ENCODE results near the gene CHM.
A peak's percentile ranks its signal among the peaks of the same experiment; 100 is the strongest.
"Not testable (repeated sequence)": the region's sequence is repeated elsewhere in the genome, so short reads cannot be mapped to it uniquely, and the experiment has no call there.

The CHM gene

GRCh38 chrX:85977218-85977617, 70.1 kb downstream of the CHM start:
- H3K27ac ChIP-seq = no peak overlapping the region
- H3K36me3 ChIP-seq (replicated peaks) = no peaks in the 10 kb centered on the region
- in situ Hi-C loops (cut with HindIII; ENCODE audit: low pct_ligation_motif_present, low sequenced_read_pairs) = no loop called here
- TF ChIP-seq, protein P1, sequence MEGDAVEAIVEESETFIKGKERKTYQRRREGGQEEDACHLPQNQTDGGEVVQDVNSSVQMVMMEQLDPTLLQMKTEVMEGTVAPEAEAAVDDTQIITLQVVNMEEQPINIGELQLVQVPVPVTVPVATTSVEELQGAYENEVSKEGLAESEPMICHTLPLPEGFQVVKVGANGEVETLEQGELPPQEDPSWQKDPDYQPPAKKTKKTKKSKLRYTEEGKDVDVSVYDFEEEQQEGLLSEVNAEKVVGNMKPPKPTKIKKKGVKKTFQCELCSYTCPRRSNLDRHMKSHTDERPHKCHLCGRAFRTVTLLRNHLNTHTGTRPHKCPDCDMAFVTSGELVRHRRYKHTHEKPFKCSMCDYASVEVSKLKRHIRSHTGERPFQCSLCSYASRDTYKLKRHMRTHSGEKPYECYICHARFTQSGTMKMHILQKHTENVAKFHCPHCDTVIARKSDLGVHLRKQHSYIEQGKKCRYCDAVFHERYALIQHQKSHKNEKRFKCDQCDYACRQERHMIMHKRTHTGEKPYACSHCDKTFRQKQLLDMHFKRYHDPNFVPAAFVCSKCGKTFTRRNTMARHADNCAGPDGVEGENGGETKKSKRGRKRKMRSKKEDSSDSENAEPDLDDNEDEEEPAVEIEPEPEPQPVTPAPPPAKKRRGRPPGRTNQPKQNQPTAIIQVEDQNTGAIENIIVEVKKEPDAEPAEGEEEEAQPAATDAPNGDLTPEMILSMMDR (IDR thresholded peaks at IDR 0.05; ENCODE audit: low read depth, low read length, missing control alignments) = no peak
- no peaks in the 10 kb centered on the region for H3K27me3 ChIP-seq (replicated peaks)
- DNase-seq = no peak
- no peak overlapping the region for H3K4me3 ChIP-seq (ENCODE audit: low read depth, low read length)

DNA sequence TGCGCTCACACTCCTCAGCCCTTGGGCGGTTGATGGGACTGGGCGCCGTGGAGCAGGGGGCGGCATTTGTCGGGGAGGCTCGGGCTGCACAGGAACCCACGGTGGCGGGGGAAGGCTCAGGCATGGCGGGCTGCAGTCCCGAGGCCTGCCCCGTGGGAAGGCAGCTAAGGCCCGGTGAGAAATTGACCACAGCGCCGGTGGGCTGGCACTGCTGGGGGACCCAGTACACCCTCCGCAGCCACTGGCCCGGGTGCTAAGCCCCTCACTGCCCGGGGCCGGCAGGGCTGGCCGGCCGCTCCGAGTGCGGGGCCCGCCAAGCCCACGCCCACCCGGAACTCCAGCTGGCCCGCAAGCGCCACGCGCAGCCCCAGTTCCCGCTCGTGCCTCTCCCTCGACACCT, 75.0 kb downstream of the CHM start:
- in situ Hi-C loops (cut with HindIII; ENCODE audit: low pct_ligation_motif_present, low sequenced_read_pairs); H3K27me3 ChIP-seq (replicated peaks); DNase-seq: not testable (repeated sequence)

DNA sequence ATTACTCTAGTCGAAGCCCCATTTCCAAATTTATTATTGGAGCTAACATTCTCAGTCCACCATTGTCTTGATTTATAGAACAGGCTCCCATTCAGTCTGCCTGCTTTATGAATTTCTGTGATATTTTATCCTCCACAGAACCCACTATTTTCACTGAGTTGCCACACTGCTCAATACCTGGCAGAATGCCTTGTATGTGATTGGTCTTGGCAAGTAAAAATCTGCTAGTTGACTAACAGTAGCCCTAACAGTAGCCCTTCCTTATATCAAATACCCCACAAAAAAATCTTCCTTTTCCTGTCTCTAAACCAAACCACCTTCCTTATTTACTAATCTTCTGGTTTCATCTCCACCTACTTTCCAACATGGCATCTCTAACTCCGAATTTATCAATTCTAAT, 82.6 kb downstream of the CHM start:
- H3K36me3 ChIP-seq (replicated peaks) = no peaks in the 10 kb centered on the region
- no peaks in the 10 kb centered on the region for H3K27me3 ChIP-seq (replicated peaks)
- no peak overlapping the region for H3K27ac ChIP-seq
- no peak overlapping the region for H3K4me3 ChIP-seq (ENCODE audit: low read depth, low read length)
- TF ChIP-seq, protein P1 (IDR thresholded peaks at IDR 0.05; ENCODE audit: low read depth, low read length, missing control alignments) = no peak
- DNase-seq = no peak
- in situ Hi-C loops (cut with HindIII; ENCODE audit: low pct_ligation_motif_present, low sequenced_read_pairs) = no loop called here

More for the DNA sequence above, 75.0 kb downstream of the CHM start:
- H3K27ac ChIP-seq; H3K4me3 ChIP-seq (ENCODE audit: low read depth, low read length); H3K36me3 ChIP-seq (replicated peaks): not testable (repeated sequence)

DNA sequence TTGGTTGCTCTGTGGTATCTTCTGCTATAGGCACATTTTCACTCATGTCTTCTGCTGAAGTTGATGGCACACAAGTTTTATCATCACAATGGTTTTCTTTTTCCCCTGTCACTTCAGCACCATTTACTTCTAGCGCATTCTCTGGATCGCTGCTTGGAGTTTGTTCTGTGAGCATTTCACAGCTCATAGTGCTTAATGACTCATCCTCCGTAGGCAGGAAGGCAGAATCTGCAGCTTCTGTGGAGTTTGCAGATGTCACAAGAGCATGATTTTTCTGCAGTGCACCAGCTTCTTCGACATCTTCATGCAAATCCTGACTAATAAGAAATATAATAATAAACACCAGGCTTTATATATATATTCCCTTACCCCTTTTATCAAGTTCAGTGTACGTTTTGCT, 83.6 kb downstream of the CHM start:
- TF ChIP-seq, protein P1 (IDR thresholded peaks at IDR 0.05; ENCODE audit: low read depth, low read length, missing control alignments) = no peak
- in situ Hi-C loops (cut with HindIII; ENCODE audit: low pct_ligation_motif_present, low sequenced_read_pairs) = no loop called here
- no peaks in the 10 kb centered on the region for H3K36me3 ChIP-seq (replicated peaks)
- H3K4me3 ChIP-seq (ENCODE audit: low read depth, low read length) = no peak overlapping the region
- no peaks in the 10 kb centered on the region for H3K27me3 ChIP-seq (replicated peaks)
- no peak overlapping the region for H3K27ac ChIP-seq
- DNase-seq = peak; percentile 65

DNA sequence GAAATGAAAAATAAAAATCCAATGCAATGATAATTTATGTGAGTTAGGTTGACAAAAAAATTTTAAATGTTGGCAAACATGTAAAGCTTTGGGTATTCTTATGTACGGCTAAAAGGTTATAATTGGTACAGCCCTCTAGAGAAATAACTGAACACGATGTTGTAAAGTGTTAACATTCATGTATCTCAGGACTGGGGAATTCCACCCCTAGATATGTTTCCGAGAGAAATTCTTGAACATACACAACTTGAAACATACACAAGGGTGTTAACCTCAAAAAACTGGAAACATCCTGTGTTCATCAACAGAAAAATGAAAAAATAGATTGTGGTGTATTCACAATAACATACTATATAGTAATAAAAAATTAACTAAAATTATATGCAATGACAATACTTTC, 91.8 kb downstream of the CHM start:
- TF ChIP-seq, protein P1 (IDR thresholded peaks at IDR 0.05; ENCODE audit: low read depth, low read length, missing control alignments) = no peak
- Histone ChIP-seq H3K36me3 (replicated peaks) (no peaks in the 10 kb centered on the region), H3K4me3 (ENCODE audit: low read depth, low read length) (no peak overlapping the region), H3K27me3 (replicated peaks) (no peaks in the 10 kb centered on the region), H3K27ac (no peak overlapping the region)
- no peak for DNase-seq
- in situ Hi-C loops (cut with HindIII; ENCODE audit: low pct_ligation_motif_present, low sequenced_read_pairs) = no loop called here

DNA sequence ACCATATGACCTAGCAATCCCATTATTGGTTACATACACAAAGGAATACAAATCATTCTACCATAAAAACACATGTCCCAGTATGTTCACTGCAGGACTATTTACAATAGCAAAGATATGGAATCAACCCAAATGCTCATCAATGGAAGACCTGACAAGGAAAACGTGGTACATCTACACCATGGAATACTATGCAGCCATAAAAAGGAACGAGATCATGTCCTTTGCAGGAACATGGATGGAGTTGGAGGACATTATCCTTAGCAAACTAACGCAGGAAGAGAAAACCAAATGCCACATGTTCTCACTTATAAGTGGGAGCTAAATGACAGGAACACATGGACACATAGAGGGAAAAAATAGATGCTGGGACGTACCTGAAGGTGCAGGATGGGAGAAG, 102.6 kb downstream of the CHM start:
- H3K4me3 ChIP-seq (ENCODE audit: low read depth, low read length); DNase-seq; H3K27me3 ChIP-seq (replicated peaks); H3K27ac ChIP-seq; H3K36me3 ChIP-seq (replicated peaks); in situ Hi-C loops (cut with HindIII; ENCODE audit: low pct_ligation_motif_present, low sequenced_read_pairs): not testable (repeated sequence)

DNA sequence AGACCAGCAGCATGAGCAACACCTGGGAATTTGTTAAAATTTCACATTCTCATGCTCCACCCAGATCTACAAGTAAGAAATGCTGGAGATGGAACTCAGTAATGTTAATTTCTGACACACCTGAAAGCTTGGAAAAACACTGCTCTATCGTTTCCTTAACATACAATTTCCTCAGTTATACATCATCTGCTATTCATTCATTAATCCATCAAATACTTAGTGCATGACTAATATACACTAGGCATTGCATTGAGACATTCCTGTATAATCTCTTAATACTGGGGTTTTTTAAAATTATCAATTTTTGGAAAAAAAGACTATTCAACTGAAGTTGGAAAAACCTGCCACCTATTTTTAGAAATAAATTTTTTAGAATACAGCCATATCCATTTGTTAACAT, 106.1 kb downstream of the CHM start:
- Histone ChIP-seq H3K4me3 (ENCODE audit: low read depth, low read length) (no peak overlapping the region), H3K27ac (no peak overlapping the region), H3K36me3 (replicated peaks) (peaks cover 2% of the 10 kb centered on the region), H3K27me3 (replicated peaks) (no peaks in the 10 kb centered on the region)
- in situ Hi-C loops (cut with HindIII; ENCODE audit: low pct_ligation_motif_present, low sequenced_read_pairs) = no loop called here
- TF ChIP-seq, protein P1 (IDR thresholded peaks at IDR 0.05; ENCODE audit: low read depth, low read length, missing control alignments) = no peak
- DNase-seq = no peak

DNA sequence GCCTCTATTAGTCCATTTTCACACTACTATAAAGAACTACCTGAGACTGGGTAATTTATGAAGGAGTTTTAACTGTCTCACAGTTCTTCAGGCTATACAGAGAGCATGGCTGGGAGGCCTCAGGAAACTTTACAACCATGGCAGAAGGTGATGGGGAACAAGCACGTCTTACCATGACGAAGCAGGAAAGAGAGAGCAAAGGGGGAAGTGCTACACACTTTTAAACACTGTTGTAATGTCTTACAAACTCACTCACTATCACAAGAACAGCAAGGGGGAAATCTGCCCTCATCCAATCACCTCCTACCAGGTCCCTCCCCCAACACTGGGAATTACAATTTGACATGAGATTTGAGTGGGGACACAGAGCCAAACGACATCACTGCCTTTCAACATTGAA, 107.4 kb downstream of the CHM start:
- DNase-seq; H3K27me3 ChIP-seq (replicated peaks); in situ Hi-C loops (cut with HindIII; ENCODE audit: low pct_ligation_motif_present, low sequenced_read_pairs): not testable (repeated sequence)

DNA sequence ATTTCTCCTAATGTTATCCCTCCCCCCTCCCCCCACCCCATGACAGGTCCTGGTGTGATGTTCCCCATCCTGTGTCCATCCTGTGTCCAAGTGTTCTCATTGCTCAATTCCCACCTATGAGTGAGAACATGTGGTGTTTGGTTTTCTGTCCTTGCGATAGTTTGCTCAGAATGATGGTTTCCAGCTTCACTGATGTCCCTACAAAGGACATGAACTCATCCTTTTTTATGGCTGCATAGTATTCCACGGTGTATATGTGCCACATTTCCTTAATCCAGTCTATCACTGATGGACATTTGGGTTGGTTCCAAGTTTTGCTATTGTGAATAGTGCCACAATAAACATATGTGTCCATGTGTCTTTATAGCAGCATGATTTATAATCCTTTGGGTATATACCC, 113.0 kb downstream of the CHM start:
- H3K27me3 ChIP-seq (replicated peaks); H3K4me3 ChIP-seq (ENCODE audit: low read depth, low read length); in situ Hi-C loops (cut with HindIII; ENCODE audit: low pct_ligation_motif_present, low sequenced_read_pairs); H3K27ac ChIP-seq; DNase-seq; H3K36me3 ChIP-seq (replicated peaks): not testable (repeated sequence)

More for the DNA sequence above, 107.4 kb downstream of the CHM start:
- not testable (repeated sequence) for H3K36me3 ChIP-seq (replicated peaks); H3K27ac ChIP-seq; H3K4me3 ChIP-seq (ENCODE audit: low read depth, low read length)

Data from brain microvascular endothelial cell (primary cell).